SK-N-MC (cell line): Measurements from ENCODE around the gene PCDH15.
A peak's percentile ranks its signal among the peaks of the same experiment; 100 is the strongest.

ENCODE experiments used
- DNase-seq: peaks from one replicate; pipeline ENCODE4 v3.0.0-alpha.2; 2011; ENCODE audit warnings: low read depth, low spot score
- H3K27ac ChIP-seq: fragments of 200-600 bp; sonication (generic); 2 replicates; pipeline ENCODE4 v1.5.1; 2016; ENCODE audit warnings: mixed run types
- H3K36me3 ChIP-seq: fragments of 200-600 bp; sonication (generic); 2 replicates; pipeline ENCODE4 v1.6.1; 2017; ENCODE audit warnings: antibody characterized with exemption, low read length, mixed read lengths; ENCODE audit not compliant: insufficient read depth
- H3K4me3 ChIP-seq: fragments of 200-600 bp; sonication (generic); 2 replicates; pipeline ENCODE4 v1.5.1; 2016
- H3K9ac ChIP-seq: fragments of 200-600 bp; sonication (generic); 2 replicates; pipeline ENCODE4 v1.8.0; 2017; ENCODE audit warnings: mixed run types, mixed read lengths; ENCODE audit not compliant: insufficient read length
- H3K9me3 ChIP-seq: fragments of 200-600 bp; sonication (generic); 2 replicates; pipeline ENCODE4 v1.6.1; 2017; ENCODE audit warnings: low read depth, mild to moderate bottlenecking, antibody characterized with exemption, low read length, moderate library complexity, mixed read lengths
- EZH2 ChIP-seq: fragments of 200-600 bp; sonication (generic); IDR thresholded peaks from one replicate; pipeline ENCODE4 v1.6.1; 2017; ENCODE audit warnings: antibody characterized with exemption
- FOXP2 ChIP-seq: optimal IDR thresholded peaks from 2 replicates; pipeline ENCODE3; 2011; ENCODE audit warnings: mild to moderate bottlenecking, moderate library complexity; ENCODE audit not compliant: insufficient read depth; ENCODE audit errors: extremely low read length, control extremely low read depth
- POLR2AphosphoS5 ChIP-seq: IDR thresholded peaks from 2 replicates; pipeline ENCODE4 v1.6.1; 2012; ENCODE audit warnings: mild to moderate bottlenecking, low read depth, low read length, borderline replicate concordance

Gene PCDH15

DNA sequence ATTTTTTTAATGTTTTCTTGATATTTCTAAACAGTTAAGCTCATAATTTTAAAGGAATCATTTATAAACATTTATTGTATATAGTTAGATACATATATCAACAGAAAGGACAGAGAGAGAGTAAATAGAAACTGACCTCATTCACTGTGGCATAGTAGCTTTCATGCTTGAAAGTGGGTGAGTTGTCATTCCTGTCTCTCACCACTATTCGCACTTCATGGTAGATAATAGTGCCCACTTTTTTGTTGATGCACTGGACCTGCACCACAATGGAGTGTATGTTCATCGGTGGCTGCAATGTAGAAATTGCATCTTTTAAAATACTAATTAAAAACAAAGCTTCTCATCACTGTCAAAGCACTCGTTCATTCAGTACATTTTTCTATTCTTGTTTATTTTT, 432.0 kb downstream of the PCDH15 start:
- TF ChIP-seq EZH2 (no peak), FOXP2 (no peak), POLR2AphosphoS5 (no peak)

DNA sequence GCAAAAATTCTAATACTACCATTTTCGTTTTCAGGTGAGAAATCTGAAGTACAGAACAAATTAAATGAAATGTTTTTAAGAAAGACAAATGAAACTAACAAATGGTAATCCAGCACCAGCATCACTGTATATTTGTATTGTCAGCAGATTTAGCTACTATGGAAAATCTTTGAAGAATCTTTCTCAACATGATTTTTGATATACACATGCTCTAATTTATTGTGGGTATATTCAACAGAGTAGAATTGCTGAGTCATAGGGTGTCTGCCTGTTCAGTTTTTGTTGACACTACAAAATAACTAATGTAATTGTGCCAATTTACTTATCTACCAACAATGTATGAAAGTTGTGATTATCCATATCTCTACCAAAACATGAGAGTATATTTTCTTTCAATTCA, 437.6 kb downstream of the PCDH15 start:
- no peak overlapping the region for H3K4me3 ChIP-seq
- DNase-seq, result no peak
- no peak for TF ChIP-seq EZH2
- no peak for TF ChIP-seq FOXP2
- no peak for TF ChIP-seq POLR2AphosphoS5
- no peaks in the 10 kb centered on the region for H3K9me3 ChIP-seq
- no peak overlapping the region for H3K27ac ChIP-seq
- no peak overlapping the region for H3K9ac ChIP-seq
- H3K36me3 ChIP-seq, result no peaks in the 10 kb centered on the region

More for the DNA sequence above, 432.0 kb downstream of the PCDH15 start:
- no peak for DNase-seq
- no peak overlapping the region for H3K9ac ChIP-seq
- no peaks in the 10 kb centered on the region for H3K9me3 ChIP-seq
- H3K4me3 ChIP-seq, result no peak overlapping the region
- H3K27ac ChIP-seq, result no peak overlapping the region
- no peaks in the 10 kb centered on the region for H3K36me3 ChIP-seq

- Histone ChIP-seq H3K27ac (no peak overlapping the region), H3K9me3 (no peaks in the 10 kb centered on the region), H3K9ac (no peak overlapping the region), H3K4me3 (no peak overlapping the region), H3K36me3 (no peaks in the 10 kb centered on the region)
- no peak for DNase-seq
- TF ChIP-seq POLR2AphosphoS5, result no peak
- TF ChIP-seq EZH2, result no peak
- no peak for TF ChIP-seq FOXP2
These were observed 459.0 kb downstream of the PCDH15 start for GRCh38 chr10:54342058-54342457.

DNA sequence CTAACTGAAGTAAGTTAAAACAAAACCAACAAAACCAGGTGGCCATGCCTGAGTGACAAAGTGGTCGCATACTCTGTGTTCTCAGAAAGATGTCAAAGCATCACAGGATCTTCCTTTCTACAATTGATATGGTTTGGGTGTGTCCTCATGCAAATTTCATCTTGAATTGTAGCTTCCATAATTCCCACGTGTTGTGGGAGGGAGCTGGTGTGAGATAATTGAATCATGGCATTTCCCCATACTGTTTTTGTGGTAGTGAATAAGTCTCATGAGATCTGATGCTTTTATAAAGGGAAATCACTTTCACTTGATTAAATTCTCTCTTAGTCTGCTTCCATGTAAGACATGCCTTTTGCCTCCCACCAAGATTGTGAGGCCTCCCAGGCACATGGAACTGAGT, 465.7 kb downstream of the PCDH15 start:
- Histone ChIP-seq H3K9me3 (no peaks in the 10 kb centered on the region), H3K4me3 (no peak overlapping the region), H3K27ac (no peak overlapping the region), H3K36me3 (no peaks in the 10 kb centered on the region), H3K9ac (no peak overlapping the region)
- TF ChIP-seq EZH2, result no peak
- TF ChIP-seq FOXP2, result no peak
- TF ChIP-seq POLR2AphosphoS5, result no peak
- DNase-seq, result no peak

DNA sequence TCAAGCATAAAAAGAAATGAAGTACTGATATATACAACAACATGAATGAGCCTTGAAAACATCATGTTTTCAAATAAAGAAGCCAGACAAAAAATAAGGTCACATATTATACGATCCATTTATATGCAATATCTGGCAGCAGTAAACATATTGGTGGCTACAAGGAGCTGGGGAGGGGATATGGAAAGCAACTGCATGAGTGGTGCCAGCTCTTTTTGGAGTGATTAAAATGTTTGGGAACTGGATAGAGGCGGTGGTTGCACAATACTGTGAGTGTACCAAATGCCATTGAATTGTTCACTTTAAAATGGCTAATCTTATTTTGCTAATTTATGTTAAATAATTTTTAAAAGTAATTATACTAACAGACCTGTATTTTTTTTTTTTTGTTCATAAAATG, 481.7 kb downstream of the PCDH15 start:
- no peaks in the 10 kb centered on the region for H3K36me3 ChIP-seq
- peak overlapping the region; percentile 92 for H3K27ac ChIP-seq
- DNase-seq, result no peak
- TF ChIP-seq FOXP2 (no peak), EZH2 (no peak), POLR2AphosphoS5 (no peak)
- peak overlapping the region; percentile 56; the same call in 1 of the 2 replicates for H3K4me3 ChIP-seq
- no peak overlapping the region for H3K9ac ChIP-seq
- no peaks in the 10 kb centered on the region for H3K9me3 ChIP-seq

GRCh38 chr10:54318470-54318869, 482.6 kb downstream of the PCDH15 start:
- Histone ChIP-seq H3K27ac (no peak overlapping the region), H3K9ac (no peak overlapping the region), H3K4me3 (no peak overlapping the region), H3K9me3 (no peaks in the 10 kb centered on the region), H3K36me3 (no peaks in the 10 kb centered on the region)
- TF ChIP-seq FOXP2 (no peak), EZH2 (no peak), POLR2AphosphoS5 (no peak)
- no peak for DNase-seq

- Histone ChIP-seq H3K4me3 (no peak overlapping the region), H3K9ac (no peak overlapping the region), H3K36me3 (no peaks in the 10 kb centered on the region), H3K9me3 (no peaks in the 10 kb centered on the region), H3K27ac (no peak overlapping the region)
- DNase-seq, result no peak
- TF ChIP-seq POLR2AphosphoS5 (no peak), EZH2 (no peak), FOXP2 (no peak)
These were observed 486.6 kb downstream of the PCDH15 start for GRCh38 chr10:54314430-54314829.

DNA sequence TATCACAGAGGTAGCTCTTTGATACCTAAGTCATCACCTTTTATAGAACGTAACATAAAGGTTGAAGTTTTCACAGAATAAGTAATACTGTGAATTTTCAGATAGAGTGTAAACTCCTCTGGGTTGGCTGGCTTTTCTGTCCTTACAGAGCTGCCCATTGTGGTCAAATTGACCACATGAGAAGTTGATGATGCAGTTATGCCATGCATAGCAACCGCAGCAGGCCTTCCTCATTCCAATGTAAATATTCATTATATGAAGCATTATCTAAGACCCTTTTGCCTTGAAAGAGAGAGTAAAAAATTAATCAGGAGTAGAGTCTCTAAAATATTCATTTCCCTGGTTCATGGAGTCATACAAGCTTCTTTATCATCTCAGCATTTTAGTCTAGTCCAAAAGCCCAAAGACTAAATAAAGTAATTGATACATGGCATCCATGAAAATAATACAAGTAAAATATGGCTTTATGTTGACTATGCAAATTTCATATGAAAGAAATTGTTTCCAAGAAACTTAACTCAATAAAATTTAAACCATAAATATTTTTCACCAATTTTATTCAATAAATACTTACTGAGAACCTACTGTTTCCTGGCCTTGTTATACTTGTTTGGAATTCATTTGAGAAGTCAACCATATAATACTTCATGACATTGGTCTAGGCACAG, 516.4 kb downstream of the PCDH15 start:
- Histone ChIP-seq H3K9ac (no peak overlapping the region), H3K4me3 (no peak overlapping the region), H3K9me3 (no peaks in the 10 kb centered on the region), H3K27ac (no peak overlapping the region), H3K36me3 (no peaks in the 10 kb centered on the region)
- no peak for DNase-seq
- TF ChIP-seq POLR2AphosphoS5 (no peak), EZH2 (no peak)

DNA sequence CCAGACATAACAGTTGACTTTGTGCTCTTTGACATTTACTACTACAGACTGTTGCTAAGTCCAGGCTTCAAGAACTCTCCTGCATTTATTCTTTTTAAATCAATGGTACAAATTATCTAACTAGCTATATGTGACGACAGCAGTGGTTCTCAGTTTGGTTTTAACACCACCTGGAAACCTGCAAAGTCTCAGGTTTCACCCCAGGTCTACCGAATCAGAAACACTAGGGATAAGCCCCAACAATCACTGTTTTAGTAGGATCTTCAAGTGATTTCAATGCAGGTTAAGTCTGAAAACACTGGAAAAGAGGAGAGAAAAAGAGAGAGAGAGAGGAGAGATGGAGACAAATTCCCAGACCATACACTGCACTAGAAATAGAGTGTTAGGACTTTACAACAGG, 519.0 kb downstream of the PCDH15 start:
- TF ChIP-seq FOXP2 (no peak), EZH2 (no peak), POLR2AphosphoS5 (no peak)
- H3K27ac ChIP-seq, result no peak overlapping the region
- H3K9me3 ChIP-seq, result no peaks in the 10 kb centered on the region
- no peak for DNase-seq
- no peak overlapping the region for H3K4me3 ChIP-seq
- H3K36me3 ChIP-seq, result no peaks in the 10 kb centered on the region
- no peak overlapping the region for H3K9ac ChIP-seq

DNA sequence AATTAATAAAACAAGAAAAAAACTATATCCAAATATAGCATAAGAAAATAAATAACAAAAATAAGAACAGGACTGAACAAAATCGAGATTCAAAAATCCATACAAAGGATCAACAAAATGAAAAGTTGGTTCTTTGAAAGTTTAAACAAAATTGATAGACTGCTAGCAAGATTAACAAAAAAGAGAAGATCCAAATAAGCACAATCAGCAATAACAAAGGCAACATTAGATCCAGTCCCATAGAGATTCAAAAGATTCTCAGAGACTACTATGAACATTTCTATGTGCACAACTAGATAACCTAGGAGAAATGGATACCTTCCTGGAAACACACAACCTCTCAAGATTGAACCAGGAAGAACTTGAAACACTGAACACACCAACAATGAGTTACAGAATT, 534.6 kb downstream of the PCDH15 start:
- TF ChIP-seq POLR2AphosphoS5 (no peak), FOXP2 (no peak), EZH2 (no peak)
- Histone ChIP-seq H3K9me3 (no peaks in the 10 kb centered on the region), H3K36me3 (no peaks in the 10 kb centered on the region), H3K9ac (no peak overlapping the region), H3K4me3 (no peak overlapping the region), H3K27ac (no peak overlapping the region)
- DNase-seq, result no peak
